HEK293 (cell line): ENCODE data around the gene SLC38A9.
A peak's percentile ranks its signal among the peaks of the same experiment; 100 is the strongest.

Source experiments
- CTCF ChIA-PET: fragments of 350-600 bp; formaldehyde crosslinking; extraction: SDS; loops from one replicate; lab custom pipeline; 2021; ENCODE audit warnings: antibody characterized with exemption; lab: Yijun Ruan, JAX
- POLR2A ChIA-PET: fragments of 300-600 bp; formaldehyde crosslinking; extraction: SDS; loops from one replicate; lab custom pipeline; 2020; ENCODE audit warnings: antibody characterized with exemption, inconsistent platforms; lab: Yijun Ruan, JAX
- H3K27ac ChIP-seq: fragments of 200-500 bp; sonication (Bioruptor generic); 2 replicates; pipeline ENCODE4 v1.5.1; 2014; ENCODE audit warnings: low read depth, low read length, control low read depth, inconsistent platforms; ENCODE audit errors: extremely low read depth
- H3K36me3 ChIP-seq, 2 experiments: fragments of 200-500 bp in 1 of 2; sonication (Bioruptor generic) in 1 of 2; 1 replicate in 1 of 2; 2 replicates in 1 of 2; pipeline ENCODE4 v1.5.1; 2014 to 2017; ENCODE audit warnings: inconsistent platforms in 2 of 2, low read length in 2 of 2; ENCODE audit not compliant: control insufficient read depth in 2 of 2, insufficient read depth in 1 of 2
- H3K4me1 ChIP-seq: fragments of 200-500 bp; sonication (Bioruptor generic); 2 replicates; pipeline ENCODE4 v1.5.1; 2014; ENCODE audit warnings: mild to moderate bottlenecking, low read length, inconsistent platforms; ENCODE audit not compliant: control insufficient read depth, insufficient read depth
- H3K4me3 ChIP-seq: 2 replicates; pipeline ENCODE4 v1.5.1; 2011; ENCODE audit warnings: low read depth, mild to moderate bottlenecking, control low read depth, low read length, moderate library complexity
- H3K9me3 ChIP-seq: fragments of 200-500 bp; sonication (Bioruptor generic); 2 replicates; pipeline ENCODE4 v1.5.1; 2014; ENCODE audit warnings: low read depth, low read length, inconsistent platforms; ENCODE audit not compliant: control insufficient read depth, insufficient read depth
- INSM2 ChIP-seq: fragments of 450-650 bp; formaldehyde crosslinking; IDR thresholded peaks from 2 replicates; pipeline ENCODE4 v1.5.1; 2016; ENCODE audit warnings: missing biosample characterization, missing genetic modification characterization
- PRDM6 ChIP-seq: fragments of 450-650 bp; formaldehyde crosslinking; IDR thresholded peaks from 2 replicates; pipeline ENCODE4 v1.5.1; 2017; ENCODE audit warnings: missing biosample characterization, missing genetic modification characterization
- YY2 ChIP-seq: fragments of 450-650 bp; formaldehyde crosslinking; IDR thresholded peaks from 2 replicates; pipeline ENCODE4 v1.5.1; 2016; ENCODE audit warnings: missing biosample characterization, missing genetic modification characterization
- ZBTB1 ChIP-seq: fragments of 450-650 bp; formaldehyde crosslinking; IDR thresholded peaks from 2 replicates; pipeline ENCODE4 v1.5.1; 2016; ENCODE audit warnings: missing biosample characterization, missing genetic modification characterization
- ZEB2 ChIP-seq: fragments of 450-650 bp; formaldehyde crosslinking; IDR thresholded peaks from 2 replicates; pipeline ENCODE4 v1.5.1; 2016; ENCODE audit warnings: missing biosample characterization, missing genetic modification characterization
- ZFP69B ChIP-seq: fragments of 450-650 bp; formaldehyde crosslinking; IDR thresholded peaks from 2 replicates; pipeline ENCODE4 v1.5.1; 2016; ENCODE audit warnings: missing biosample characterization, missing genetic modification characterization
- ZNF132 ChIP-seq: fragments of 450-650 bp; formaldehyde crosslinking; IDR thresholded peaks from 2 replicates; pipeline ENCODE4 v1.5.1; 2017; ENCODE audit warnings: missing biosample characterization, missing genetic modification characterization, borderline replicate concordance
- ZNF157 ChIP-seq: fragments of 450-650 bp; formaldehyde crosslinking; IDR thresholded peaks from 2 replicates; pipeline ENCODE4 v1.5.1; 2016; ENCODE audit warnings: missing biosample characterization, missing genetic modification characterization
- ZNF174 ChIP-seq: fragments of 450-650 bp; formaldehyde crosslinking; IDR thresholded peaks from 2 replicates; pipeline ENCODE4 v1.5.0; 2017; ENCODE audit warnings: missing biosample characterization, mild to moderate bottlenecking, missing genetic modification characterization
- ZNF248 ChIP-seq: fragments of 450-650 bp; formaldehyde crosslinking; IDR thresholded peaks from 2 replicates; pipeline ENCODE4 v1.5.1; 2017; ENCODE audit warnings: missing biosample characterization, missing genetic modification characterization
- ZNF394 ChIP-seq: fragments of 450-650 bp; formaldehyde crosslinking; IDR thresholded peaks from 2 replicates; pipeline ENCODE4 v1.5.1; 2016; ENCODE audit warnings: missing biosample characterization, missing genetic modification characterization, mild to moderate bottlenecking, moderate library complexity, borderline replicate concordance
- ZNF398 ChIP-seq: fragments of 450-650 bp; formaldehyde crosslinking; IDR thresholded peaks from 2 replicates; pipeline ENCODE4 v1.5.1; 2017; ENCODE audit warnings: missing biosample characterization, missing genetic modification characterization
- ZNF449 ChIP-seq: fragments of 450-650 bp; formaldehyde crosslinking; IDR thresholded peaks from 2 replicates; pipeline ENCODE4 v1.5.1; 2017; ENCODE audit warnings: missing biosample characterization, mild to moderate bottlenecking, missing genetic modification characterization, moderate library complexity
- ZNF513 ChIP-seq: fragments of 450-650 bp; IDR thresholded peaks from 2 replicates; pipeline ENCODE4 v1.5.1; 2018; ENCODE audit warnings: missing biosample characterization, missing genetic modification characterization
- ZNF580 ChIP-seq: fragments of 450-650 bp; formaldehyde crosslinking; IDR thresholded peaks from 2 replicates; pipeline ENCODE4 v1.5.1; 2016; ENCODE audit warnings: missing biosample characterization, missing genetic modification characterization
- ZNF621 ChIP-seq: fragments of 450-650 bp; formaldehyde crosslinking; IDR thresholded peaks from 2 replicates; pipeline ENCODE4 v1.5.1; 2017; ENCODE audit warnings: missing biosample characterization, missing genetic modification characterization
- ZNF626 ChIP-seq: fragments of 450-650 bp; sonication (Bioruptor Pico); formaldehyde crosslinking; IDR thresholded peaks from 2 replicates; pipeline ENCODE4 v1.5.1; 2018; ENCODE audit warnings: missing biosample characterization, missing genetic modification characterization, inconsistent platforms
- ZNF677 ChIP-seq: fragments of 450-650 bp; IDR thresholded peaks from 2 replicates; pipeline ENCODE4 v1.5.0; 2018; ENCODE audit warnings: missing biosample characterization, mild to moderate bottlenecking, missing genetic modification characterization, moderate library complexity
- ZNF768 ChIP-seq: fragments of 450-650 bp; formaldehyde crosslinking; IDR thresholded peaks from 2 replicates; pipeline ENCODE4 v1.5.1; 2018; ENCODE audit warnings: missing biosample characterization, mild to moderate bottlenecking, missing genetic modification characterization
- ZNF776 ChIP-seq: fragments of 450-650 bp; formaldehyde crosslinking; IDR thresholded peaks from 2 replicates; pipeline ENCODE4 v1.5.0; 2017; ENCODE audit warnings: missing biosample characterization, missing genetic modification characterization, borderline replicate concordance

Gene SLC38A9

GRCh38 chr5:55599148-55600050 is 112.7 kb downstream of the SLC38A9 start:
- TF ChIP-seq INSM2 = no peak
- TF ChIP-seq ZNF768 (tag by site-specific recombination) = no peak
- no peak for TF ChIP-seq ZFP69B (tag by site-specific recombination)
- TF ChIP-seq ZNF580 = no peak
- TF ChIP-seq ZNF174 (tag by site-specific recombination) = no peak
- TF ChIP-seq ZNF394 = no peak
- no peak for TF ChIP-seq ZNF621
- no peak for TF ChIP-seq ZNF157
- TF ChIP-seq PRDM6 (tag by site-specific recombination) = no peak
- no peak for TF ChIP-seq ZNF513 (tag by site-specific recombination)
- no peak for TF ChIP-seq YY2 (tag by site-specific recombination)
- TF ChIP-seq ZNF776 (tag by site-specific recombination) = no peak
- H3K4me1 ChIP-seq = peaks cover 26% of the 10 kb centered on the region
- POLR2A ChIA-PET = no interaction called here
- CTCF ChIA-PET = no interaction called here
- no peak overlapping the region for H3K27ac ChIP-seq
- H3K4me3 ChIP-seq = no peak overlapping the region
- no peaks in the 10 kb centered on the region for H3K36me3 ChIP-seq
- no peaks in the 10 kb centered on the region for H3K9me3 ChIP-seq

- Histone ChIP-seq H3K4me3 (no peak overlapping the region), H3K27ac (peak overlapping the region; percentile 43; the same call in 1 of the 2 replicates), H3K36me3 (no peaks in the 10 kb centered on the region), H3K4me1 (peaks cover 30% of the 10 kb centered on the region), H3K9me3 (no peaks in the 10 kb centered on the region)
- ChIA-PET CTCF (interaction anchor here (1.1 kb wide), 1 partner anchor 50 kb away, joined by 4 read pairs; no protein-coding TSS in a partner anchor), POLR2A (interaction anchor here (0.7 to 1.0 kb wide), 2 partner anchors 63 to 482 kb away, joined by 3 to 8 read pairs; partner anchors contain the start of gene PLPP1)
- peak; percentile 48; the same call in 1 of the 2 replicates for TF ChIP-seq ZEB2 (tag by site-specific recombination)
- TF ChIP-seq ZNF398 = no peak
- TF ChIP-seq ZNF248 = no peak
- TF ChIP-seq ZNF449 (tag by site-specific recombination) = no peak
- no peak for TF ChIP-seq ZNF626
- no peak for TF ChIP-seq ZBTB1 (tag by site-specific recombination)
- no peak for TF ChIP-seq ZNF677 (tag by site-specific recombination)
- TF ChIP-seq ZNF132 (tag by site-specific recombination) = no peak
Observed at GRCh38 chr5:55597014-55597981, 114.8 kb downstream of the SLC38A9 start.
